ENCODE measurements around the gene SNPH. TPM values are rescaled to one million over a fixed set of nuclear protein-coding genes. Genes with fewer than 3 reads are reported as not detected.

SNPH gene
- total RNA-seq, 2 experiments from 2014 or later: 12.8 to 13.0 TPM

GRCh38 chr20:1333462-1334369 lies 67.6 kb downstream of the SNPH start:
- ATAC-seq (ENCODE audit: poor library complexity) (no peak), DNase-seq (no peak)
- H3K4me1 ChIP-seq (ENCODE audit: insufficient read depth, low read length): peaks cover 25% of the 10 kb centered on the region
- H3K27ac ChIP-seq (ENCODE audit: low read depth in 1 of 2, low read length in 2 of 2): no peak overlapping the region
- no peak overlapping the region for H3K4me3 ChIP-seq (ENCODE audit: low read length)
- no peak overlapping the region for H3K4me3 Mint-ChIP-seq
- H3K9me3 Mint-ChIP-seq: no peaks in the 10 kb centered on the region
- intact Hi-C loops (cut with DNase I, micrococcal nuclease): no loop called here
- no peak for TF ChIP-seq CTCF (IDR thresholded peaks at IDR 0.05)
- no peaks in the 10 kb centered on the region for H3K9me3 ChIP-seq (ENCODE audit: control insufficient read depth in 1 of 2, insufficient read depth in 1 of 2, low read length in 2 of 2)
- peaks cover 66% of the 10 kb centered on the region for H3K4me1 Mint-ChIP-seq (ENCODE audit: low read depth)
- peaks cover 40% of the 10 kb centered on the region for H3K36me3 Mint-ChIP-seq (ENCODE audit: low read depth)
- H3K27me3 Mint-ChIP-seq: no peaks in the 10 kb centered on the region
- POLR2A ChIA-PET: no interaction called here
- H3K27ac Mint-ChIP-seq: peak overlapping the region; percentile 82
- peaks cover 33% of the 10 kb centered on the region for H3K36me3 ChIP-seq (ENCODE audit: insufficient read depth, low read length)
- CTCF ChIA-PET: no interaction called here
- no peaks in the 10 kb centered on the region for H3K27me3 ChIP-seq (ENCODE audit: control insufficient read depth in 1 of 2, insufficient read depth in 2 of 2, low read length in 2 of 2)

- Histone ChIP-seq H3K27ac (ENCODE audit: low read depth in 1 of 2, low read length in 2 of 2) (no peak overlapping the region), H3K27me3 (ENCODE audit: control insufficient read depth in 1 of 2, insufficient read depth in 2 of 2, low read length in 2 of 2) (no peaks in the 10 kb centered on the region), H3K36me3 (ENCODE audit: insufficient read depth, low read length) (peaks cover 33% of the 10 kb centered on the region), H3K9me3 (ENCODE audit: control insufficient read depth in 1 of 2, insufficient read depth in 1 of 2, low read length in 2 of 2) (no peaks in the 10 kb centered on the region), H3K4me3 (ENCODE audit: low read length) (no peak overlapping the region), H3K4me1 (ENCODE audit: insufficient read depth, low read length) (peaks cover 18% of the 10 kb centered on the region)
- intact Hi-C loops (cut with DNase I, micrococcal nuclease): no loop called here
- Mint-ChIP-seq H3K9me3 (no peaks in the 10 kb centered on the region), H3K4me1 (ENCODE audit: low read depth) (peaks cover 64% of the 10 kb centered on the region), H3K4me3 (no peak overlapping the region), H3K36me3 (ENCODE audit: low read depth) (peaks cover 39% of the 10 kb centered on the region), H3K27me3 (no peaks in the 10 kb centered on the region), H3K27ac (peak overlapping the region; percentile 82)
- ChIA-PET CTCF (no interaction called here), POLR2A (no interaction called here)
- ATAC-seq (ENCODE audit: poor library complexity) (no peak), DNase-seq (no peak)
- no peak for TF ChIP-seq CTCF (IDR thresholded peaks at IDR 0.05)
Observed at GRCh38 chr20:1334370-1334731, 68.3 kb downstream of the SNPH start.

DNA sequence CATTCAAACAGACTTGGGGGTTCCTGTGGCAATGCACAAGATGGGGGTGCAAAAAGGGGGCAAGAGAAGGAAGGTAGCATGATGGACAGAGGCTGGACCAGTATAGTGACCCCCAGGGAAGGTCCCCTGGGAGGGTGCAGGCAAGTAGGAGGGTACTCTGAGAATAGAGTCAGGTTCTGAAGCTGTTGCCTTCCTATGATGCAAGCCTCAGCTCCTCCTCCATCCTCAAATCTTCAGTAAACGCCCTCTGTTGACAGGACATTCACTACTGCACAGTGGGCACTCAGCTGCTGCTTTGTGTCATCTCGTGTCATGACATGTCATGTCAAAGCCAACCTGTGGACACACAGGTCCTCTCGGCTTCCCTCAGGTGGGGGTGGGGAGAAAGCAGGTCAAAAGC lies 68.7 kb downstream of the SNPH start:
- Mint-ChIP-seq H3K9me3 (no peaks in the 10 kb centered on the region), H3K4me3 (no peak overlapping the region), H3K4me1 (ENCODE audit: low read depth) (peaks cover 60% of the 10 kb centered on the region), H3K27ac (peak overlapping the region; percentile 82), H3K27me3 (no peaks in the 10 kb centered on the region), H3K36me3 (ENCODE audit: low read depth) (peaks cover 35% of the 10 kb centered on the region)
- intact Hi-C loops (cut with DNase I, micrococcal nuclease): no loop called here
- H3K9me3 ChIP-seq (ENCODE audit: control insufficient read depth in 1 of 2, insufficient read depth in 1 of 2, low read length in 2 of 2): no peaks in the 10 kb centered on the region
- no peaks in the 10 kb centered on the region for H3K27me3 ChIP-seq (ENCODE audit: control insufficient read depth in 1 of 2, insufficient read depth in 2 of 2, low read length in 2 of 2)
- no peak for TF ChIP-seq CTCF (IDR thresholded peaks at IDR 0.05)
- H3K36me3 ChIP-seq (ENCODE audit: insufficient read depth, low read length): peaks cover 33% of the 10 kb centered on the region
- CTCF ChIA-PET: interaction anchor here (1.7 kb wide), 1 partner anchor 102 kb away, joined by 6 read pairs; no protein-coding TSS in a partner anchor
- peaks cover 18% of the 10 kb centered on the region for H3K4me1 ChIP-seq (ENCODE audit: insufficient read depth, low read length)
- no peak overlapping the region for H3K4me3 ChIP-seq (ENCODE audit: low read length)
- POLR2A ChIA-PET: no interaction called here
- no peak overlapping the region for H3K27ac ChIP-seq (ENCODE audit: low read depth in 1 of 2, low read length in 2 of 2)
- DNase-seq (no peak), ATAC-seq (ENCODE audit: poor library complexity) (no peak)

All from CD4-positive, alpha-beta T cell (primary cell).